Osteocyte (in vitro differentiated cells): ENCODE results near the gene ADAMTSL1. TPM values are rescaled to one million over a fixed set of nuclear protein-coding genes. Genes with fewer than 3 reads are reported as not detected.

Experiments used
- DNase-seq: peaks from one replicate; pipeline ENCODE4 v3.0.0; 2021; ENCODE audit warnings: mixed read lengths; ENCODE audit not compliant: unreplicated experiment; ENCODE audit errors: extremely low spot score
- H3K27ac Mint-ChIP-seq: one replicate; pipeline ENCODE4 v1.8.0; 2021; ENCODE audit warnings: mild to moderate bottlenecking, mixed read lengths; ENCODE audit not compliant: unreplicated experiment
- H3K27me3 Mint-ChIP-seq: one replicate; pipeline ENCODE4 v1.8.0; 2021; ENCODE audit warnings: mixed read lengths; ENCODE audit not compliant: unreplicated experiment
- H3K36me3 Mint-ChIP-seq: one replicate; pipeline ENCODE4 v1.8.0; 2021; ENCODE audit warnings: mixed read lengths; ENCODE audit not compliant: unreplicated experiment
- H3K4me1 Mint-ChIP-seq: one replicate; pipeline ENCODE4 v1.8.0; 2021; ENCODE audit warnings: mixed read lengths; ENCODE audit not compliant: unreplicated experiment
- H3K4me3 Mint-ChIP-seq: one replicate; pipeline ENCODE4 v1.8.0; 2021; ENCODE audit warnings: mild to moderate bottlenecking, moderate library complexity, mixed read lengths; ENCODE audit not compliant: unreplicated experiment
- H3K9me3 Mint-ChIP-seq: one replicate; pipeline ENCODE4 v1.8.0; 2021; ENCODE audit warnings: mixed read lengths; ENCODE audit not compliant: unreplicated experiment
- total RNA-seq: library from RNA; stranded (reverse); gene quantifications from 2 replicates; pipeline ENCODE4 v1.2.1, GENCODE V29; 2021
- TF ChIP-seq, protein P1 (sequence below): fragments of 200-600 bp; sonication (generic); IDR thresholded peaks from 2 replicates; pipeline ENCODE4 v1.5.0; 2021; ENCODE audit warnings: antibody characterized with exemption, mild to moderate bottlenecking, moderate library complexity

ADAMTSL1 gene
- total RNA-seq, 1 donor from 2014 or later = 1.5 TPM

DNA sequence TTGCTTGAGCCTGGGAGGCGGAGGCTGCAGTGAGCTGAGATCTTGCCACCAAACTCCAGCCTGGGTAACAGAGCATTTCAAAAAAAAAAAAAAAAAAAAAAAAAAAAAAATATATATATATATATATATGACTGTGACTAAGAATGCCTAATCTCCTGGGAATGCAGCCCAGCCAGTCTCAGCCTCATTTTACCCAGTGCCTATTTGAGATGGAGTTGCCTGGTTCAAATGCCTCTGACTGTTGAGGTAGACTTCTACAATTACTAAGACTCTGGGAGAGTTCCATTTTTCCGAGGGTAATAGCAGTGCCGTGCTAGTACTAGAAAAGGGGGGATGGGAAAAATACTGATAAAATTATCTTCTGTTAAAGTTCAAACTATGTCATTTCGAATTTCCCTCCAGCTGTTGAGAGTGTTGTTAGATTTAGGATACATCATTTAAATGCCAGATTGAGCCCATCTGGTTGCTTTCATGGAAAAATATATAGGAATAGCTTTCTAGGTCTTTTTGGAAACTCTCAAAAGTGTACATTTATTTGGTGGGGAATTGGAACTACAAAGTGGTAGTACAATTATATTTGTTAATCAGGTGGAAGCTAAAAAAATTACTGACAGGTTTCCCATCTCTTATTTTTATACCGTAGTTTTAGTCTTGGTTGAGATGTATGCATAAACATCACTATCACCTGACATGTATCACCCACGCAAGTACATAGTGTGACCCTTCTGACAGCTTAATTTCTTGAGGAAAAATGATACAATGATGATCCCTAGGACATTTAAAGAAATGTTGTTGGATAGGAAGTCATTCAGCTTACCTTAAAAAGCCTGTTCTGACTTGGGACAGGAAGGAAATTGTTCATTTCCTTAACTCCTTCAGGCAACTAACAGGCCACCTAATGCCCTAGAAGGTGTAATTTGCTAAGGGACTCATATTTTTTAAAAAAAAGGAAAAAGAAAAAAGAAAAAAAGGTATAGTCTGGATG is 214.9 kb downstream of the ADAMTSL1 start:
- Mint-ChIP-seq H3K36me3 (no peaks in the 10 kb centered on the region), H3K4me3 (no peak overlapping the region), H3K4me1 (peaks cover 4% of the 10 kb centered on the region), H3K27me3 (no peaks in the 10 kb centered on the region), H3K27ac (no peak overlapping the region), H3K9me3 (peaks cover 4% of the 10 kb centered on the region)
- no peak for DNase-seq
- TF ChIP-seq, protein P1, sequence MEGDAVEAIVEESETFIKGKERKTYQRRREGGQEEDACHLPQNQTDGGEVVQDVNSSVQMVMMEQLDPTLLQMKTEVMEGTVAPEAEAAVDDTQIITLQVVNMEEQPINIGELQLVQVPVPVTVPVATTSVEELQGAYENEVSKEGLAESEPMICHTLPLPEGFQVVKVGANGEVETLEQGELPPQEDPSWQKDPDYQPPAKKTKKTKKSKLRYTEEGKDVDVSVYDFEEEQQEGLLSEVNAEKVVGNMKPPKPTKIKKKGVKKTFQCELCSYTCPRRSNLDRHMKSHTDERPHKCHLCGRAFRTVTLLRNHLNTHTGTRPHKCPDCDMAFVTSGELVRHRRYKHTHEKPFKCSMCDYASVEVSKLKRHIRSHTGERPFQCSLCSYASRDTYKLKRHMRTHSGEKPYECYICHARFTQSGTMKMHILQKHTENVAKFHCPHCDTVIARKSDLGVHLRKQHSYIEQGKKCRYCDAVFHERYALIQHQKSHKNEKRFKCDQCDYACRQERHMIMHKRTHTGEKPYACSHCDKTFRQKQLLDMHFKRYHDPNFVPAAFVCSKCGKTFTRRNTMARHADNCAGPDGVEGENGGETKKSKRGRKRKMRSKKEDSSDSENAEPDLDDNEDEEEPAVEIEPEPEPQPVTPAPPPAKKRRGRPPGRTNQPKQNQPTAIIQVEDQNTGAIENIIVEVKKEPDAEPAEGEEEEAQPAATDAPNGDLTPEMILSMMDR = no peak

DNA sequence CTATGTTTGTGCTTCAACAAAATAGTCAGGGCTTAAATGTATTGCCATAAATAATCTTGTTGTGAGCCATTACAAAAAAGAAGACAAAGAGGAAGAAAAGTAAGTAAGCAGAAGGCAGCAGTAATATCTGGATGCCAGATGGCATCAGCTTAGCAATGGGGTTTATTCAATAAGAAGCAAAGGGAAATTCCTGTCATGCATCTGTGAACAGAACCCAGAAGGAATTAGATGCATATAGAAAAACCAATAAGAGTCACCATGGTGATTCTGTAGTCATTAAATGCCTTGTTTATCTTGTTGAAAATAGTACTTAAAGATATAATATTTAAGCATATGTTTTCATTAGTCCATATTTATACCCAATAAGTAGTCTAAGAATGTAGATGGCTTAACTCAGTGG is 216.0 kb downstream of the ADAMTSL1 start:
- TF ChIP-seq, protein P1 = no peak
- Mint-ChIP-seq H3K9me3 (peaks cover 9% of the 10 kb centered on the region), H3K27ac (no peak overlapping the region), H3K4me1 (peaks cover 4% of the 10 kb centered on the region), H3K36me3 (no peaks in the 10 kb centered on the region), H3K4me3 (no peak overlapping the region), H3K27me3 (no peaks in the 10 kb centered on the region)
- no peak for DNase-seq

DNA sequence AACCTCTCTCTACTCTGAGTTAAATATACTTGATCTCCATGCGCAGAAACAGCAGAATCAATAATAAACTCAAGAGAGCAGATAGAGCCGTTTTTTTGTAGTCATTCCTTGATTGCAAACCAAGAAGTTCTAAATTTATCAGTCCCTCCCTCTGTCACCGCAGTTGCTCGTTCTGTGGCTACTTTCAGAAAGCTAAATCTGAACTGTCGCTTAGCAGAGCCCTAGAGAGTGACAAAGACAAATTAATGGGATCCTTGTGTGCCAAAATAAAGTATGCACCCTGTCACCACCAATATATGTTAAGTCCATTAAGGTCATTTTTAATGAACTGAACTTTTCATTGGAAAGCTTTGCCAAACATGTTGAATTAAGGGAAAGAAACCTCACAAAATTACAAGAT is 218.3 kb downstream of the ADAMTSL1 start:
- H3K27ac Mint-ChIP-seq = no peak overlapping the region
- H3K4me3 Mint-ChIP-seq = no peak overlapping the region
- peaks cover 22% of the 10 kb centered on the region for H3K9me3 Mint-ChIP-seq
- peaks cover 4% of the 10 kb centered on the region for H3K4me1 Mint-ChIP-seq
- TF ChIP-seq, protein P1 = no peak
- no peak for DNase-seq
- peaks cover 2% of the 10 kb centered on the region for H3K36me3 Mint-ChIP-seq
- H3K27me3 Mint-ChIP-seq = no peaks in the 10 kb centered on the region

DNA sequence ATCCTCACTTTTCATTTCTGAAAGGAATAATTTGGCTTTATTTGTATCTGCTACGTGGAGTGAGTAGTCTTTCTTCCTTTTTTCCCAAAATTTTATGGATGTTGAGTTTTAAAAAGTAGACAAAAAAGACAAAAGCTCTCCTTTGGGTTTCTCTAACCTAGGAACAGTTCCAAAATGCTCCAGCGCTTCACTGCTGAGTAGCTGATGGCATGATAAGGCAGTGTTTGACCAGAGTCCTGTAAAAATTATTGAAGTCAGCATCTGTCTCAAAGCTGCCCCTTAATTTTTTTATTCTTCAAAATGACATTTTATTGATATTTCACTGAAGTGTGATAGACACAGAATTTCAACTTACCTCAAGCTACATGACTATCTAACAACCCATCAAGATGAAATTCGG is 219.0 kb downstream of the ADAMTSL1 start:
- H3K27me3 Mint-ChIP-seq = no peaks in the 10 kb centered on the region
- no peak overlapping the region for H3K27ac Mint-ChIP-seq
- H3K9me3 Mint-ChIP-seq = peaks cover 22% of the 10 kb centered on the region
- no peak overlapping the region for H3K4me3 Mint-ChIP-seq
- H3K36me3 Mint-ChIP-seq = peaks cover 2% of the 10 kb centered on the region
- TF ChIP-seq, protein P1 = no peak
- peaks cover 4% of the 10 kb centered on the region for H3K4me1 Mint-ChIP-seq
- no peak for DNase-seq

DNA sequence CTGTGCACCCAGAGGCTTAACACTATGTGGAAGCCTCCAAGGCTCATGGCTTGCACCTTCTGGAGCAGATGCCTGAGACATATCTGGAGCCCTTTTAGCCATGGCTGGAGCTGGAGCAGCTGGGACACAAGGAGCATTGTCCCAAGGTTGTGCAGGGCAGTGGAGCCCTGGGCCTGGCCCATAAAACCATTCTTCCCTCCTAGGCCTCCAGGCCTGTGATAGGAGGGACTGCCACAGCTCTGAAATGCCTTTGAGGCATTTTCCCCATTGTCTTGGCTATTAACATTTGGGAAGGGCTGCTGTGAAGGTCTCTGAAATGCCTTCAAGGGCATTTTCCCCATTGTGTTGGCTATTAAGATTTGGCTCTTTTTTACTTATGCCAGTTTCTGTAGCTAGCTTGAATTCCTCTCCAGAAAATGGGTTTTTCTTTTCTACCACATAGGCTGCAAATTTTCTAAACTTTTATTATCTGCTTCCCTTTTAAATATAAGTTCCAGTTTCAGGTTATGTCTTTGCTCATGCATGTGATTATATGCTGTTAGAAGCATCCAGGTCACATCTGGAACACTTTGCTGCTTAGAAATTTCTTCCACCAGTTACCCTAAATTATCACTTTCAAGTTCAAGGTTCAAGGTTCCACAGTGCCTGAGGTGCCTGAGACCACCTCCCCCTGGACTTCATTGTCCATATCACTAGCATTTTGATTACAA is 221.2 kb downstream of the ADAMTSL1 start:
- Mint-ChIP-seq H3K36me3 (peaks cover 2% of the 10 kb centered on the region), H3K4me1 (no peaks in the 10 kb centered on the region), H3K4me3 (no peak overlapping the region), H3K9me3 (peaks cover 22% of the 10 kb centered on the region), H3K27me3 (no peaks in the 10 kb centered on the region), H3K27ac (no peak overlapping the region)
- DNase-seq = no peak
- TF ChIP-seq, protein P1 = no peak
